Urinary bladder (tissue), 4 donors: ENCODE results near the gene CRTAC1. TPM values are rescaled to one million over a fixed set of nuclear protein-coding genes. Genes with fewer than 3 reads are reported as not detected.

Experiments used
- DNase-seq: peaks from one replicate; pipeline ENCODE4 v3.0.0-alpha.2; 2015; ENCODE audit errors: extremely low spot score
- H3K27ac ChIP-seq: one replicate; pipeline ENCODE4 v1.5.1; 2013; ENCODE audit warnings: low read depth, mild to moderate bottlenecking, moderate library complexity
- H3K36me3 ChIP-seq: one replicate; pipeline ENCODE4 v1.6.1; 2013; ENCODE audit warnings: mild to moderate bottlenecking, moderate library complexity; ENCODE audit not compliant: insufficient read depth
- H3K4me1 ChIP-seq: one replicate; pipeline ENCODE4 v1.6.1; 2013; ENCODE audit warnings: mild to moderate bottlenecking, moderate library complexity; ENCODE audit not compliant: insufficient read depth
- H3K4me3 ChIP-seq: one replicate; pipeline ENCODE4 v1.5.1; 2013; ENCODE audit warnings: low read depth, low read length
- WGBS: extraction: QIAGEN DNeasy Blood & Tissue Kit; methylation state at CpG from one replicate; pipeline ENCODE4 v1.1.7; 2013; 5-methylcytosine and 5-hydroxymethylcytosine counted together
- polyA plus RNA-seq: library from polyadenylated mRNA; stranded (reverse); fragments of 200-250 nt; gene quantifications from one replicate; pipeline ENCODE4 v1.2.3, GENCODE V29; 2013
- total RNA-seq: library from RNA; depleted of rRNA; stranded (reverse); fragments of >200 nt; gene quantifications from one replicate; pipeline ENCODE4 v1.2.3, GENCODE V29; 2014
- donor health status: healthy with polysubstance abuse.
- donor health status: healthy.

Gene CRTAC1
- total and polyA plus RNA-seq, 2 donors, result 3.7 to 7.5 TPM

DNA sequence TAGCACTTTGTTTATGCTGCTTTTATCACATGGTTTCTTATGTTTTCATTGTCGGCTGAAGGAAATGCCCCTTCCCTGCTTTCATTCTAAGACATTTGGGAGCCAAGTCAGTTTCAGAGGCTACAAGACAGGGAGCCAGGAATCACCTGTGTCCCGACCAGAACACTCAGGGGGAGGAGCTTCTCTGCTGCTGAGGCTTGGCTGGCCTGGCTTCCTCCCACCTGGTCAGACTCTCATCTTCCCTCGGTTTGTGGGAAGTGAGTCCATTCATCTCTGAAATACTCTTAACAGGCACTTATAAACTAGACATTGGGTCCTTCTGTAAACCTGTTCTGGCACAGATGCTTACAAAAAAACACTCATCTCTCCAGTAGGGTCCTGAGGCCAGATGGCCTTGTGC, 200.4 kb downstream of the CRTAC1 start:
- no peak overlapping the region for H3K4me3 ChIP-seq
- WGBS, result 10% methylated on average over 3 of the region's 3 CpGs
- H3K36me3 ChIP-seq, result no peaks in the 10 kb centered on the region
- no peaks in the 10 kb centered on the region for H3K4me1 ChIP-seq
- no peak overlapping the region for H3K27ac ChIP-seq
- no peak for DNase-seq

DNA sequence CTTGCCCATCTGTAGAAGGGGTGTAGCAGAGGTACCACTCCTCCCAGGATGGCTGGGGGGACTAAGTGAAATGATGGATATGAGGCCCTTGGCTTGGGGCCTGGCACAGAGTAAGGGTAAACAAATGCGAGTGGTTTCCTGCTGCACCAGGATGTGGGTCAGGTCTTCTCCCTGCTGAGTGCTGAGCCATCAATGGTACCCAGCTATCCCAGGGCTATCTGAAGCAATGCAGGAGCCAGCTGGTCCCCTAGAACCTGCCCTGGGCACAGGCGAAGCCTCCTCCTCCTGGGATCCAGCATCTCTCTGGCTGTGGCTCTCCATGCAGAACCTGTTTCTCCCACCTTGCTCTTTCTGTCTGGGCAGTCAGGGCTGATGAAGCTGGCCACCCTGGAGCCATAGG, 201.7 kb downstream of the CRTAC1 start:
- WGBS, result 73% methylated on average over 2 of the region's 2 CpGs
- DNase-seq, result no peak
- no peaks in the 10 kb centered on the region for H3K36me3 ChIP-seq
- no peaks in the 10 kb centered on the region for H3K4me1 ChIP-seq
- H3K4me3 ChIP-seq, result no peak overlapping the region
- no peak overlapping the region for H3K27ac ChIP-seq

DNA sequence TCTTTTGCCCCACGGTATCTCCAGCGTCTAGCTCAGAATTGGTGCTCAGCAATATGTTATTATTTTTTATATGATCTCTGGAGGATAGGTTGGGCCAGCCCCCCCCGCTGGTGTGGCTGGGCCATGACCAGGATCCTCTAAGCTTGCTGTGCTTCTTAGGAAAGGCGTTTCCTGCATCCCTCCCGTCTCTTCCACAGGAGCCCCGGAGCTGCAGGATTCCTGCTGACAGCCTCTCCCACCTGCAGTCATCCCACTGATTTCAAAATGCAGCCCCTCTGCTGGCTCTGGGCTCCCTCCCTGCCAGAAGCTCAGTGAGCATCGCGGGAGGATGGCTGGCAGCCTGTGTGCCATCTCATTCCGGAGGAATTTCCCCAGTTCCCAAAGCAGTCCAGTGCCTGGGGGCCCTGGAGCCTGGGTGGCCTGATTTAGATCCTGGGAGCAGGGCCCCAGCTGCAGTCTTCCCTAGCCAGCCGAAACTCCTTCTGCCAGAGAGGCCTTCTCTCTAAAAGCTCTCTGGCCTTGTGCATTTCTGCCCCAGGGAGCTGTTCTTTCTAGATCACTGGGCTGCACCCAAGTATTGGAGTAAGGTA, 202.6 kb downstream of the CRTAC1 start:
- Histone ChIP-seq H3K4me3 (no peak overlapping the region), H3K4me1 (no peaks in the 10 kb centered on the region), H3K36me3 (no peaks in the 10 kb centered on the region), H3K27ac (no peak overlapping the region)
- WGBS, result 33% methylated on average over 10 of the region's 10 CpGs
- DNase-seq, result no peak

DNA sequence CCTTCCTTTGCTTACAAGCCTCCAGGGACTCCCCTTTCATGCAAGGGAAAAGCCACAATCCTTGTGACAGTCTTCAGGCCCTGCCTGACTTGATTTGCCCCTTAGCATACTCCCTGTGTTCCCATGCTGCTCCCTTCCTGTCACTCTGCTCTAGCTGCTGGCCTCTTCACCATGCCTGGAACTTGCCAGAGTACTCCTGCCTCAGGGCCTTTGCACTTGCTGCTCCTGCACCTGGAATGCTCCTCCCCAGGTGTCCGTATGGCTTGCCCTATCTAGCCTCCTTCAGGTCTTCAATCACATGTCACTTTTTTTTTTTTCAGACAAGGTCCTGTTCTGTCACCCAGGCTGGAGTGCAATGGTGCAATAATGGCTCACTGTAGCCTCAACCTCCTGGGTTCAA, 203.5 kb downstream of the CRTAC1 start:
- Histone ChIP-seq H3K4me1 (no peaks in the 10 kb centered on the region), H3K4me3 (no peak overlapping the region), H3K36me3 (no peaks in the 10 kb centered on the region), H3K27ac (no peak overlapping the region)
- DNase-seq, result no peak
- WGBS, result 92% methylated on average over 1 of the region's 1 CpG

DNA sequence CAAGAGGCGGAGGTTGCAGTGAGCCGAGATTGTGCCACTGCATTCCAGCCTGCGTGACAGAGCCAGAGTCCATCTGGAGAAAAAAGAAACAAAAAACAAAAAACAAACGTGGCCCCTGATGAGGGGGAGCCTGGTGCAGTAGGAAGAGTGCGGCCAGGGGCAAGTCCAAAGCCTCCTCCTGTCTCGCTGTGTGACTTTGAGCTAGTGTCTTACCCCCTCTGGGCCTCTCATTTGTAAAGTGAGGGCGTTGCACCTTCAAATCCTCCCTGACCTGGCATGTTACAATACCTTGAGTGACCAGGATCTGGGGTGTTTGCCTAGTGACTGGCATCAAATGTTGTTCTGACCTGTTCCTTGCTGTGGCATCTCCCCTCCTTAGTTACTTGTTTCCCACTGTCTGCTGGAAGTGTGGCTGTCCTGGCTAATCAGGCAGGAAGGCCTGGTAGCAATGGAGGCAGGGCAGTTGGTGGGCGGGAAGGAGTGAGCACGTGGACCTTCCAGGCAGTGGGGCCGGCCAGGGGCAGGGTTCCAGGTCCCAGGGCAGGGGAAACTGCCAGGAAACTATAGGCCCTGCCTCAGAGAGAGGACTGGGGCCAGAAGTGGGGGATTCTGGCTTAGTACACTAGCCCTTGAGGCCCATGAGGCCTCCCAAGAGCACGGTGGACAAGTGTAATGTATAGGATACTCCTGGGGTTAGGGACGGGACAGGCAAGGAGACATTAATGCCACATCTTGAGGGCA, 205.2 kb downstream of the CRTAC1 start:
- DNase-seq, result no peak
- no peak overlapping the region for H3K27ac ChIP-seq
- no peaks in the 10 kb centered on the region for H3K36me3 ChIP-seq
- H3K4me3 ChIP-seq, result no peak overlapping the region
- H3K4me1 ChIP-seq, result no peaks in the 10 kb centered on the region
- 74% methylated on average over 12 of the region's 12 CpGs for WGBS

DNA sequence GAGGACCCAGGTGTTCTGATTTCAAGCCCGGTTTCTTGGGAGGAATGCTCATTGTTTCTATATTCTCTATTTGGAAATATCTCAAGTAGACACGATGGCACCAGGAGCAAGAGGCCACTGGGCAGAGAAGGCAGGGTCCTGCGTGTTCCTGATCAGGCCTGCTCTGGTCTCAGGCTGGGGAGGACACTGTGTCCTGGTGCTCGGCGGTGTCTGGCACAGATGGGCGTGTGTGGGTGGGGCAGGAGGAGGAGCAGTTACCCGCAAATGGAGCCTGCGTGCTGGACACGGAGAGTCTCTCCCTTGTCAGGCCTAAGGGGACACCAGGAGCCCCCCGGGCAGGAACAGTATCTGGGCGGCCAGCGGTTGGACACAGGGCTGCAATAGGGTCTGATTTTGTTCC, 206.7 kb downstream of the CRTAC1 start:
- Histone ChIP-seq H3K27ac (no peak overlapping the region), H3K4me1 (no peaks in the 10 kb centered on the region), H3K4me3 (no peak overlapping the region), H3K36me3 (no peaks in the 10 kb centered on the region)
- DNase-seq, result no peak
- WGBS, result 77% methylated on average over 12 of the region's 12 CpGs

DNA sequence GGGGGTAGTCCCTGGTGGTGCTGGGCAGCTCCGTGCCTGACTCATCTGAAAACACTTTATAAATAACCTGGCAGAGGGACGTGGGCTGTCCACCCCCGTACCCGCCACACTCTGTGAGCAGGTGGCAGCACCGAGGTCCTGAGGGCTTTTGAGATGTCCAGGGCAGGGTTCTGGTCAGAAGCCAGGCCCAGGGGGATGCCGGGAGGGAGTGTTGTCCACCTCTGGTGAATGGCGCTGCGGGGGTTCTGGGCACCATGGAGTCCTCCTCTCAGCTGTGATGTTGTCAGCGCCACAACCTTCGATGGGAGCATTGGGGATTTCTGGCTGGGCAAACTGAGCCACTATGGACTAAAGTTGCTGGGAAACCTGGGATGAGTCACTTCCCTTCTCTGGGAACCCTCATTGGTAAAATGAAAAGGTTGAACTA, 208.1 kb downstream of the CRTAC1 start:
- Histone ChIP-seq H3K36me3 (no peaks in the 10 kb centered on the region), H3K27ac (no peak overlapping the region), H3K4me1 (no peaks in the 10 kb centered on the region), H3K4me3 (no peak overlapping the region)
- no peak for DNase-seq
- 70% methylated on average over 10 of the region's 10 CpGs for WGBS

DNA sequence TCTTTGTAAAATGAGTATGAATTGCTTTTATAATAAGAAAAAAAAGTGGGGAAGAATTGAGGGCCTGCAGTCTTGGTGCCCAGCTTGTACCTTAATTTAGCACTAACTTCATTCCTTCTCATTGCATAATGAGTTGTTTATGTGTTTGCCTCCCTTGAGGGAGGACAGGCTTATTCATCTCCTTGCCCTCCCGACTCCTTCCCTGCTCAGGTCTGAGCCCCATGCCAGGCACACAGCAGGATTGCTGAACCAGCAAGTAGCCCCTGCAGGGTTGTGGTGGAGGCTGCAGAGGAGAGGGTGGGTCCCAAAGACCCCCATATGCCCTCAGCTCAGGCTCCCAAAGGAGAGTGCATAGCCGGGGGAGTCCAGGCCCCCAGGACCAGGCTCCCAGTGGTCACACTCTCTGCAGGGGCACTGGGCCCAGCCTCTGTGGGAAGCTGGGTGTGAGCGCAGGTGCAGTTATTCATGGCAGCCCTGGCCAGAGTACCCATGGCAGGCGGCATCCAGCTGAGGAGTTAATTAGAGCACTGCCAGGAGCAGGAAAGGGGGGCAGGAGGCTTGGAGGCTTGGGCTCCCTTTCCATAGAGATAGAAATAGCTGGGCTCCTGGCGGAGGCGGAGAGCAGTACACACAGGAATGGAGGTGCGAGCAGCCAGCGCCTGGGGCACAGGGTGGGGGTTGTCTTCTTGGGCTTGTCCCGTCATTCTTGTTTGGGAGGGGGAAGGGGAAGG, 208.9 kb downstream of the CRTAC1 start:
- no peak overlapping the region for H3K4me3 ChIP-seq
- H3K27ac ChIP-seq, result no peak overlapping the region
- no peaks in the 10 kb centered on the region for H3K36me3 ChIP-seq
- DNase-seq, result no peak
- no peaks in the 10 kb centered on the region for H3K4me1 ChIP-seq
- whole genome bisulfite sequencing, result 50% methylated on average over 9 of the region's 9 CpGs

DNA sequence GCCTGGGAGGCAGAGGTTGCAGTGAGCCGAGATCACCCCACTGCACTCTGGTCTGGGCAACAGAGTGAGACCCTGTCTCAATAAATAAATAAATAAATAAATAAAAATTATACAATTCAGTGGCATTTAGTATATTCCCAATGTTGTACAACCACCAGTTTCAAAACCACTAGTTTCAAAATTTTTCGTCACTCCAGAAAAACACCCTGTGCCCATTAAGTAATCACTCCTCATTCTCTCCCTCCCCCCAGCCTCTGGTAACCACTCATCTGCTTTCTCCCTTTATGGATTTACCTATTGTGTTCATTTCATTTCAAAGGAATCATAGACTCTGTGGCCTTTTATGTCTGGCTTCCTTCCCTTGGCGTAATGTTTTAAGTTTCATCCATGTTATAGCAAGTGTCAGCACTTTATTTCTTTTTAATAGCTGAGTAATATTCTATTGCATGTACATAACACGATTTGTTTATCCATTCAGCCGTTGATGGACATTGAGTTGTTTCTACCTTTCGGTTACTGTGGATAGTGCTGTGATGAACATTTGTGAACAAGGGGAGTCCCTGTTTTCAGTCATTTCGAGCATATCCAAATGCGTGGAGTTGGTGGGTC, 210.2 kb downstream of the CRTAC1 start:
- Histone ChIP-seq H3K4me1 (no peaks in the 10 kb centered on the region), H3K36me3 (no peaks in the 10 kb centered on the region), H3K4me3 (no peak overlapping the region), H3K27ac (no peak overlapping the region)
- no peak for DNase-seq
- WGBS, result 92% methylated on average over 8 of the region's 8 CpGs

DNA sequence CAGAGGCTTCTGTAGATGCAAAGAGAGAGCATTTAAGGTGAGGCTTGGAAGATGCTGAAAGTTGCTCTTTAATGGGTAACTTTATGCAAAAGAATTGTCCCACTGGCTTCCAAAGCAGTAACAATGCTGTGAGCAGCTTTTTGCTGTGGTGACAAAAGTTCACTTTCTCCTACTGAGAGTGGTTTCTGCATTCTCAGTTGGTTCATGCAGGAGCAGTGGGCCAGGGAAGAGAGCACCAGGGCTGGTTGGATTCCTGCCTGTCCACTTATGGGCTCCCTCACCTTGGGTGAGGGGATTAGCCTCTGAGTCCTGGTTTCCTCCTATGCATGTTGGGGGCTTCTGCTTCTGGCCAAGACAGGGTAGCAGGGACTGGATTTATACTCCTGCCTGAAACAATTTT, 211.8 kb downstream of the CRTAC1 start:
- H3K27ac ChIP-seq, result no peak overlapping the region
- no peaks in the 10 kb centered on the region for H3K36me3 ChIP-seq
- H3K4me1 ChIP-seq, result no peaks in the 10 kb centered on the region
- no peak overlapping the region for H3K4me3 ChIP-seq
- no peak for DNase-seq

DNA sequence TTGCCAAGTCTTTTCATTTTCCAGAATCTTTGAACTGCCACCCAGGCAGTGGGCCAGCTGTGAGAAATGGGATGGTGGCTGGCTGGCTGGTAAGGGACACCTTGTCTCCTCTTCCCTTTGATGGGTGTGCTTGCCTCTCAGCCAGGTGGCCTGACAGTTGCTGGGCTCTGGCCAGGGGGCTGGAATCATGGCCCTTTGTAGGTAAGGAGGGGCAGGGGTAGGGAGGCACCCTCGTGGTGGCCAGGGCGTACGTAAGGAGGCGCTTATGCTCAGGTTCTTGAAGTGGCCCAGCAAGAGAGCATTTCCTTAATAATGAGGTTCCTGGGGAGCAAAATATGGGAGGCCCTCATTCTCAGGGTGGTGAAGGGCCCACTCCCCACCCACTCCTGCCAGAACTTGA, 213.8 kb downstream of the CRTAC1 start:
- Histone ChIP-seq H3K36me3 (no peaks in the 10 kb centered on the region), H3K27ac (no peak overlapping the region), H3K4me1 (no peaks in the 10 kb centered on the region), H3K4me3 (no peak overlapping the region)
- WGBS, result 86% methylated on average over 4 of the region's 4 CpGs
- DNase-seq, result no peak
